Gastrocnemius medialis (tissue), 4 donors: ENCODE measurements around the gene CCDC78. TPM values are rescaled to one million over a fixed set of nuclear protein-coding genes. Genes with fewer than 3 reads are reported as not detected.

Experiments used
- ATAC-seq, 2 donors: fragments of 150-250 bp; one replicate each; pipeline ENCODE4 v1.9.1; 2016
- DNase-seq, 2 donors: peaks; one replicate each; pipeline ENCODE4 v3.0.0-alpha.2; 2019
- H3K27ac ChIP-seq, 4 donors: fragments of 200-600 bp; sonication (generic); 1 replicate in 1 of 4; 2 replicates in 3 of 4; pipeline ENCODE4 v1.5.1; 2016 to 2018; ENCODE audit warnings: mild to moderate bottlenecking in 2 of 4, moderate library complexity in 1 of 4
- H3K27me3 ChIP-seq, 3 donors: fragments of 200-600 bp; sonication (generic) in 2 of 3; 1 replicate in 1 of 3; 2 replicates in 2 of 3; pipeline versions ENCODE4 v1.5.1 to v1.6.0; 2016 to 2019; ENCODE audit warnings: mild to moderate bottlenecking in 1 of 3, moderate library complexity in 1 of 3
- H3K36me3 ChIP-seq, 2 donors: fragments of 200-600 bp; sonication (generic) in 1 of 2; one replicate each; pipeline ENCODE4 v1.5.1; 2017 to 2018
- H3K4me1 ChIP-seq, 2 donors: fragments of 200-600 bp; sonication (generic) in 1 of 2; one replicate each; pipeline ENCODE4 v1.5.1; 2016 to 2017; ENCODE audit warnings: mild to moderate bottlenecking in 2 of 2
- H3K4me3 ChIP-seq, 4 donors: fragments of 200-600 bp; sonication (generic) in 3 of 4; 1 replicate in 1 of 4; 2 replicates in 3 of 4; pipeline ENCODE4 v1.5.1; 2016 to 2019; ENCODE audit warnings: mild to moderate bottlenecking in 2 of 4
- H3K9me3 ChIP-seq, 3 donors: fragments of 200-600 bp; sonication (generic) in 2 of 3; 1 replicate in 1 of 3; 2 replicates in 2 of 3; pipeline ENCODE4 v1.5.1; 2016 to 2019
- POLR2A ChIP-seq, 2 donors: fragments of 450-650 bp; IDR thresholded peaks; one replicate each; pipeline ENCODE4 v1.6.1; 2017; ENCODE audit warnings: antibody characterized with exemption in 2 of 2, mild to moderate bottlenecking in 2 of 2, moderate library complexity in 2 of 2
- in situ Hi-C, 4 donors: fragments of 200-750 bp; cut with MboI; loops; one replicate each; pipeline versions ENCODE4 v1.15.0 to v1.8.0; 2017; ENCODE audit warnings: low sequenced_read_pairs in 4 of 4
- intact Hi-C: fragments of 100-400 bp; cut with DNase I; formaldehyde crosslinking; loops from one replicate; pipeline ENCODE4 v1.15.1; 2023; ENCODE audit warnings: low total_unique reads
- total RNA-seq, 4 donors: library from RNA; depleted of rRNA; stranded (reverse); fragments of >200 nt; gene quantifications; one replicate each; pipeline versions ENCODE4 v1.1.0 to v1.2.3, GENCODE V29; 2016
- TF ChIP-seq, protein P1 (sequence below), 5 experiments: fragments of 450-650 bp in 3 of 5; fragments of 200-600 bp in 2 of 5; sonication (generic) in 2 of 5; IDR thresholded peaks in 4 of 5; conservative IDR thresholded peaks in 1 of 5; 1 replicate in 4 of 5; 2 replicates in 1 of 5; pipeline ENCODE4 v1.5.1; 2016 to 2019; ENCODE audit warnings: antibody characterized with exemption in 5 of 5, mild to moderate bottlenecking in 3 of 5, moderate library complexity in 3 of 5

Gene CCDC78
- total RNA-seq, 4 donors from 2014 or later = not detected

DNA sequence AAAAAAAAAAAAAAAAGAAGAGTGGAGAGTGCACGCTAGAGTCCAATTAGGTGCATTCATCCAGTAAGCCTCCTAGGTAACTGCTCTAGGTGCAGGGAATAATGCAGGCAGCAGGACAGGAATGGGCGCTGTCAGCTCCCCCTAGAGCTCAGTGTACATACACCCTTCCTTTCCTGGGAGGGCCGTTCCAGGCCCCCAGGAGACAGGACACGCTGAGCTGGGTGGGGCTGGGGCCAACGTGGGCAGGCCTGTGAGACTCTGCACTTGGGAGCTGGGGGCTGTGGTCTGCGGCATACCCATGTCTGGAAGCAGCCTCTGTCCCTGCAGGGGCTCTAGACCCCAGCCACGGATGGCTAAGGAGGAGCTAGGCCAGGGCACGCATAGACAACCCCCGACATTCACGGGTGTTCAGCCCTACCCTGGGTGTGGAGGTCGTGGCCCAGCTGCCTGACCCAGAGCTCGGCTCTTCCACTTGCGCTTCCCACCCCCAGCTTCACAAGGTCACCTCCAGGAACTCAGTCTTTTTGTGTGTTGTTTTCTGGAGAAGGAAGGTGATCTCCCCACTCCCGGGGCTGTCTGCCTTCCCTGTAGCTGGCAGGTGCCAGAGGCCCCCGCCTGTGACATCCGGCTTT, 6.3 kb downstream of the CCDC78 start:
- H3K27ac ChIP-seq = peak overlapping the region; percentile 86 to 95 (median 90)
- H3K27me3 ChIP-seq = peaks cover 0 to 1% (median 0%) of the 10 kb centered on the region in 3 donors
- TF ChIP-seq POLR2A (IDR thresholded peaks at IDR 0.05) = no peak
- TF ChIP-seq, protein P1, sequence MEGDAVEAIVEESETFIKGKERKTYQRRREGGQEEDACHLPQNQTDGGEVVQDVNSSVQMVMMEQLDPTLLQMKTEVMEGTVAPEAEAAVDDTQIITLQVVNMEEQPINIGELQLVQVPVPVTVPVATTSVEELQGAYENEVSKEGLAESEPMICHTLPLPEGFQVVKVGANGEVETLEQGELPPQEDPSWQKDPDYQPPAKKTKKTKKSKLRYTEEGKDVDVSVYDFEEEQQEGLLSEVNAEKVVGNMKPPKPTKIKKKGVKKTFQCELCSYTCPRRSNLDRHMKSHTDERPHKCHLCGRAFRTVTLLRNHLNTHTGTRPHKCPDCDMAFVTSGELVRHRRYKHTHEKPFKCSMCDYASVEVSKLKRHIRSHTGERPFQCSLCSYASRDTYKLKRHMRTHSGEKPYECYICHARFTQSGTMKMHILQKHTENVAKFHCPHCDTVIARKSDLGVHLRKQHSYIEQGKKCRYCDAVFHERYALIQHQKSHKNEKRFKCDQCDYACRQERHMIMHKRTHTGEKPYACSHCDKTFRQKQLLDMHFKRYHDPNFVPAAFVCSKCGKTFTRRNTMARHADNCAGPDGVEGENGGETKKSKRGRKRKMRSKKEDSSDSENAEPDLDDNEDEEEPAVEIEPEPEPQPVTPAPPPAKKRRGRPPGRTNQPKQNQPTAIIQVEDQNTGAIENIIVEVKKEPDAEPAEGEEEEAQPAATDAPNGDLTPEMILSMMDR (IDR thresholded peaks at IDR 0.05 in 4 of 5, conservative IDR thresholded peaks at IDR 0.05 in 1 of 5) = no peak
- peaks cover 21 to 35% of the 10 kb centered on the region in 2 donors for H3K4me1 ChIP-seq
- ATAC-seq (no peak), DNase-seq (no peak)
- H3K36me3 ChIP-seq = no peaks in the 10 kb centered on the region
- intact Hi-C loops (loop anchor here (2.0 kb wide), 1 partner anchor 69 kb away; the partner anchor contains the start of genes CHTF18 and RPUSD1), in situ Hi-C loops (no loop called here)
- peak overlapping the region; percentile 76 to 99 (median 83) for H3K4me3 ChIP-seq
- no peaks in the 10 kb centered on the region for H3K9me3 ChIP-seq

DNA sequence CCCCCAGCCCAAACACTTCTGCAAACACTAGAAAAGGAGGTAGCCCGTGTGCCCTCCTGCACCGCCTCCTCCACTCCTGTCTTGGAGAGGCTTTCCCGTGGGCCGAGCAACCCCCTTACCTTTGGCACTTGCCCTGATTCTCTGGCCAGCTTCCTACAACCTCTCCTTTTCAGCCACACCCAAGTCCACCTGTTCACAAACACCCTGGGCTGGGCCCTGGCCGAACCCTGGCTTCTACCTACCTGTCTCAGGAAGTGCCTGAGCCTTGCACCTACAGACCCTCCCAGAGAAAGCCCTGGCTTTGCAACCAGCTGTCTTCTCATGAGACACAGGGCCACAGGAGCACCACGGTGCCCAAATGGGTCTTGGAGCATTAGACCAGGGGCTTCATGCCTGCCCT, 7.3 kb downstream of the CCDC78 start:
- Histone ChIP-seq H3K9me3 (no peaks in the 10 kb centered on the region), H3K27ac (no peak overlapping the region), H3K4me1 (peaks cover 24 to 39% of the 10 kb centered on the region in 2 donors), H3K27me3 (no peaks in the 10 kb centered on the region), H3K36me3 (no peaks in the 10 kb centered on the region), H3K4me3 (no peak overlapping the region)
- DNase-seq = no peak
- intact Hi-C loops = no loop called here
- TF ChIP-seq, protein P1 (IDR thresholded peaks at IDR 0.05 in 4 of 5, conservative IDR thresholded peaks at IDR 0.05 in 1 of 5) = no peak
- TF ChIP-seq POLR2A (IDR thresholded peaks at IDR 0.05) = no peak
- ATAC-seq = no peak
- in situ Hi-C loops = no loop called here

DNA sequence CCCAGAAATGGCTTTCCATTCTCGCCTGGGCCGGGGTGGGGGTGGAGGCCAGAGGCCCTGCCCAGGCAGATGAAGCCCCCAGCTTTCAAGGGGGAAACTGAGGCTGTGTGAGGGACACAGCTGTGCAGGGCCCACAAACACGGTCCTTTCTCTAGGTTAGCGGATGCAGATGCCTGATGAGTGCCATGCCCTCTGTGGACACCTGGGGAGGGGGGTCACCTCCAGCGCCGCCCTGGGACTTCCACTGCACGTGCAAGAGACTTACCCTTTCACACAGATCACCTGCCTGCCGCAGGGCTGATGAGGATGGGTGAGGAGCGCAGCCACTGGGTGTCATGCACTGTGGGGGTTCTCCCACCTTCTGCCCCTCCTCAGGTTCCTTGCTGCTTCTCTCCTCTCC, 7.9 kb downstream of the CCDC78 start:
- TF ChIP-seq, protein P1 (IDR thresholded peaks at IDR 0.05 in 4 of 5, conservative IDR thresholded peaks at IDR 0.05 in 1 of 5) = no peak
- TF ChIP-seq POLR2A (IDR thresholded peaks at IDR 0.05) = no peak
- ATAC-seq (no peak), DNase-seq (no peak)
- Histone ChIP-seq H3K27ac (no peak overlapping the region), H3K4me3 (no peak overlapping the region), H3K36me3 (no peaks in the 10 kb centered on the region), H3K9me3 (no peaks in the 10 kb centered on the region), H3K27me3 (no peaks in the 10 kb centered on the region), H3K4me1 (peaks cover 24 to 39% of the 10 kb centered on the region in 2 donors)
- in situ Hi-C loops (no loop called here), intact Hi-C loops (no loop called here)

DNA sequence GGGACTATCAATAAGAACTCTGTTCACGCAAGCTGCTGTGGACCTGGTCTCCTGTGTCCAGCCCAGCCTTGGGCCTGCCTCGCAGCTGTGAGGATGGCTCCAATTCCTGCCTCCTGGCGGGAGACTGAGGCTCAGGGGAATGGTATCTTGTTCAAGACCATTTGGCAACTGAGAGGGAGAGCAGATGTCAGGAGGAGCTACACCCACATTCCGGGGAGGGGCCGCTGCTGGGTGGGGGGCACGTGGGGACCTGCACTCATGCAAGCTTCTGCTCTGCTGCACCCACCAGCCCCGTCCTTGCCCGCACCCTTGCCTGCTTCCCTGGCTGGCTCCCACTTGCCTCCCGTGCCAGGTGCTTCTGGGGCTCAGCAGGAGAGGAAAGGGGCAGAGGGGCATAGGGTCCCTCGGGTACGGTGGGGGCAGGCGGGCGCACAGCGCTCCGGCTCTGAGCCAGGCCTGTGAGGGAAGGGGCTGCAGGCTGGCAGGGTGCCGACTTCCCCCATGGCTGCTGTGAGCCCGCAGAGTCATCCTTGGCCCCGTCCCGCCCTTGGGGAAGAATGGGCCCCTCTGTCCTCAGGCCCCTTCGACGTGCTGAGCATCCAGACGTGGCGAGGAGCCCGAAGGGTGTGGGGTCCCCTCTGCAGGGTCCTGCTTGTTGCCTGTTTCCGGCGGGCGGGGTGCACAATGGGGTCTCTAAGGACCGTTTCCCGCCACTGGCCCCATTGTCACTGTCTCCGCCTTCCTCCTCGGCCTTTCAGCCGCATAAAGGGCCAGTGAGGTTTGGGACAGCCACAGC, 8.6 kb downstream of the CCDC78 start:
- in situ Hi-C loops = no loop called here
- intact Hi-C loops = no loop called here

More for the DNA sequence above, 8.6 kb downstream of the CCDC78 start:
- no peak overlapping the region for H3K27ac ChIP-seq
- no peak for TF ChIP-seq POLR2A (IDR thresholded peaks at IDR 0.05)
- TF ChIP-seq, protein P1 (IDR thresholded peaks at IDR 0.05 in 4 of 5, conservative IDR thresholded peaks at IDR 0.05 in 1 of 5) = no peak
- peaks cover 24 to 39% of the 10 kb centered on the region in 2 donors for H3K4me1 ChIP-seq
- no peak overlapping the region for H3K4me3 ChIP-seq
- no peaks in the 10 kb centered on the region for H3K9me3 ChIP-seq
- DNase-seq (no peak), ATAC-seq (no peak)
- no peaks in the 10 kb centered on the region for H3K36me3 ChIP-seq
- H3K27me3 ChIP-seq = no peaks in the 10 kb centered on the region
